ENCODE results near the gene MINAR2.

DNA sequence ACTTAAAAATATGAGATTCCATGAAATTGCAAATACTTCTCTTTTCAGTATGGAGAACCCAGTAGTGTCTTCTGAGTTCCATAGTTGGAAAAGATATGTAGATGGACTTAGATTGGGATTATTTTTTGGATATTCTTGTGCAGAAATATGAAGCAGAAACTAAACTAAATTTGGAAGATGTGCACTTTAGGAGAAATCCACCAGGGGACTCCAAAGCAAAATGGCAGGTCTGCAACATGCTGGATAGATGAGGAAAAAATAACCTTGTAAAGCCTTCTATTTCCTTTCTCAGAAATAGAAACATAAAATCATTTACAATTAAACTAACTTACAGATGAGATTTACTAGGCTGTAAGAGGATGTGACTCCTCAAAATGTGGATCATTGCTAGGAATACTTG lies 49.2 kb upstream of the MINAR2 start:
- TF ChIP-seq POLR2A (IDR thresholded peaks at IDR 0.05) = no peak
- TF ChIP-seq, protein P1, sequence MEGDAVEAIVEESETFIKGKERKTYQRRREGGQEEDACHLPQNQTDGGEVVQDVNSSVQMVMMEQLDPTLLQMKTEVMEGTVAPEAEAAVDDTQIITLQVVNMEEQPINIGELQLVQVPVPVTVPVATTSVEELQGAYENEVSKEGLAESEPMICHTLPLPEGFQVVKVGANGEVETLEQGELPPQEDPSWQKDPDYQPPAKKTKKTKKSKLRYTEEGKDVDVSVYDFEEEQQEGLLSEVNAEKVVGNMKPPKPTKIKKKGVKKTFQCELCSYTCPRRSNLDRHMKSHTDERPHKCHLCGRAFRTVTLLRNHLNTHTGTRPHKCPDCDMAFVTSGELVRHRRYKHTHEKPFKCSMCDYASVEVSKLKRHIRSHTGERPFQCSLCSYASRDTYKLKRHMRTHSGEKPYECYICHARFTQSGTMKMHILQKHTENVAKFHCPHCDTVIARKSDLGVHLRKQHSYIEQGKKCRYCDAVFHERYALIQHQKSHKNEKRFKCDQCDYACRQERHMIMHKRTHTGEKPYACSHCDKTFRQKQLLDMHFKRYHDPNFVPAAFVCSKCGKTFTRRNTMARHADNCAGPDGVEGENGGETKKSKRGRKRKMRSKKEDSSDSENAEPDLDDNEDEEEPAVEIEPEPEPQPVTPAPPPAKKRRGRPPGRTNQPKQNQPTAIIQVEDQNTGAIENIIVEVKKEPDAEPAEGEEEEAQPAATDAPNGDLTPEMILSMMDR (IDR thresholded peaks at IDR 0.05) = no peak
